HuH-7 (cell line): Measurements from ENCODE around the gene AGO3.

Experiments used
- DNase-seq: peaks from one replicate; pipeline ENCODE4 v3.0.0; 2011; ENCODE audit warnings: low spot score

AGO3 gene

GRCh38 chr1:36096500-36097432 lies 165.9 kb downstream of the AGO3 start:
- no peak for DNase-seq

GRCh38 chr1:36097693-36098585 lies 167.0 kb downstream of the AGO3 start:
- no peak for DNase-seq

- DNase-seq: no peak
Observed at GRCh38 chr1:36098650-36099365, 167.9 kb downstream of the AGO3 start.

GRCh38 chr1:36099681-36100341 lies 168.9 kb downstream of the AGO3 start:
- peak; percentile 96 for DNase-seq

GRCh38 chr1:36100376-36100775 lies 169.5 kb downstream of the AGO3 start:
- DNase-seq: no peak

GRCh38 chr1:36101546-36101945 lies 170.6 kb downstream of the AGO3 start:
- DNase-seq: no peak

- DNase-seq: no peak
Observed at GRCh38 chr1:36106269-36106668, 175.4 kb downstream of the AGO3 start.

- no peak for DNase-seq
Observed at GRCh38 chr1:36107394-36107793, 176.5 kb downstream of the AGO3 start.

- DNase-seq: no peak
Observed at GRCh38 chr1:36108314-36108713, 177.4 kb downstream of the AGO3 start.

- DNase-seq: no peak
Observed at GRCh38 chr1:36109041-36109679, 178.3 kb downstream of the AGO3 start.

- DNase-seq: no peak
Observed at GRCh38 chr1:36111151-36111550, 180.2 kb downstream of the AGO3 start.

GRCh38 chr1:36112823-36113222 lies 181.9 kb downstream of the AGO3 start:
- no peak for DNase-seq

GRCh38 chr1:36114371-36114770 lies 183.5 kb downstream of the AGO3 start:
- no peak for DNase-seq

GRCh38 chr1:36115200-36115669 lies 184.3 kb downstream of the AGO3 start:
- no peak for DNase-seq

- no peak for DNase-seq
Observed at GRCh38 chr1:36115931-36116330, 185.0 kb downstream of the AGO3 start.

- DNase-seq: no peak
Observed at GRCh38 chr1:36116901-36117300, 186.0 kb downstream of the AGO3 start.

GRCh38 chr1:36118447-36119204 lies 187.7 kb downstream of the AGO3 start:
- no peak for DNase-seq

- no peak for DNase-seq
Observed at GRCh38 chr1:36119456-36119855, 188.6 kb downstream of the AGO3 start.
